Renal cortical epithelial cell (primary cell): ENCODE results near the gene TOR1AIP1. TPM values are rescaled to one million over a fixed set of nuclear protein-coding genes. Genes with fewer than 3 reads are reported as not detected.
"Not testable (repeated sequence)": the region's sequence is repeated elsewhere in the genome, so short reads cannot be mapped to it uniquely, and the experiment has no call there.

Experiments used
- DNase-seq: peaks from one replicate; pipeline ENCODE4 v3.0.0-alpha.2; 2011; ENCODE audit warnings: low read depth
- total RNA-seq: library from RNA; depleted of rRNA; stranded (reverse); fragments of >200 nt; gene quantifications from 2 replicates; pipeline ENCODE4 v1.2.3, GENCODE V29; 2014

TOR1AIP1 gene
- total RNA-seq, 1 donor from 2014 or later: 62.9 TPM

GRCh38 chr1:179937668-179938254 is 55.7 kb downstream of the TOR1AIP1 start:
- no peak for DNase-seq

GRCh38 chr1:179938752-179939151 is 56.7 kb downstream of the TOR1AIP1 start:
- DNase-seq: peak; percentile 15

- DNase-seq: no peak
Observed at GRCh38 chr1:179939941-179940340, 57.9 kb downstream of the TOR1AIP1 start.

GRCh38 chr1:179941454-179941853 is 59.4 kb downstream of the TOR1AIP1 start:
- DNase-seq: peak; percentile 13

- DNase-seq: no peak
Observed at GRCh38 chr1:179950651-179951050, 68.6 kb downstream of the TOR1AIP1 start.

- no peak for DNase-seq
Observed at GRCh38 chr1:179951383-179952144, 69.5 kb downstream of the TOR1AIP1 start.

- no peak for DNase-seq
Observed at GRCh38 chr1:179952186-179952585, 70.1 kb downstream of the TOR1AIP1 start.

- DNase-seq: peak; percentile 58
Observed at GRCh38 chr1:179953974-179954492, 71.9 kb downstream of the TOR1AIP1 start.

- DNase-seq: peak; percentile 99
Observed at GRCh38 chr1:179954493-179955286, 72.6 kb downstream of the TOR1AIP1 start, which contains the start of gene CEP350. TSS of gene CEP350 (plus strand) at chr1:179954810. CDS start at chr1:179986182, 31,372 bp downstream.

GRCh38 chr1:179955287-179955680 is 73.2 kb downstream of the TOR1AIP1 start:
- DNase-seq: peak; percentile 15

- no peak for DNase-seq
Observed at GRCh38 chr1:179955731-179956130, 73.6 kb downstream of the TOR1AIP1 start.

GRCh38 chr1:179958359-179958758 is 76.3 kb downstream of the TOR1AIP1 start:
- no peak for DNase-seq

GRCh38 chr1:179962168-179962567 is 80.1 kb downstream of the TOR1AIP1 start:
- not testable (repeated sequence) for DNase-seq

- DNase-seq: no peak
Observed at GRCh38 chr1:179966551-179966950, 84.5 kb downstream of the TOR1AIP1 start.

GRCh38 chr1:179968284-179968993 is 86.4 kb downstream of the TOR1AIP1 start:
- DNase-seq: no peak

GRCh38 chr1:179968994-179969919 is 87.2 kb downstream of the TOR1AIP1 start:
- DNase-seq: no peak
